CD14-positive monocyte (primary cell): ENCODE measurements around the gene STX2. TPM values are rescaled to one million over a fixed set of nuclear protein-coding genes. Genes with fewer than 3 reads are reported as not detected.
"Not testable (repeated sequence)": the region's sequence is repeated elsewhere in the genome, so short reads cannot be mapped to it uniquely, and the experiment has no call there.

Source experiments
- DNase-seq, 3 donors: peaks; one replicate each; pipeline ENCODE4 v3.0.0-alpha.2; 2011 to 2022
- H2AFZ ChIP-seq: 2 replicates; pipeline ENCODE4 v1.6.0; 2012; ENCODE audit warnings: mild to moderate bottlenecking, low read depth, low read length, inconsistent platforms; ENCODE audit not compliant: insufficient read depth, poor library complexity, severe bottlenecking
- H3K27ac ChIP-seq, 2 donors: 1 replicate in 1 of 2; 2 replicates in 1 of 2; pipeline ENCODE4 v1.5.1; 2012 to 2013; ENCODE audit warnings: low read length in 2 of 2, control low read depth in 1 of 2, inconsistent platforms in 1 of 2, low read depth in 1 of 2, mild to moderate bottlenecking in 1 of 2
- H3K27me3 ChIP-seq, 2 donors: one replicate each; pipeline versions ENCODE4 v1.6.0 to v1.6.1; 2011 to 2013; ENCODE audit warnings: low read length in 2 of 2; ENCODE audit not compliant: control insufficient read depth in 2 of 2, insufficient read depth in 2 of 2
- H3K36me3 ChIP-seq, 2 donors: replicated peaks in 1 of 2; 1 replicate in 1 of 2; 2 replicates in 1 of 2; pipeline versions ENCODE4 v1.5.1 to v1.6.1; 2012 to 2013; ENCODE audit warnings: low read length in 2 of 2, control low read depth in 1 of 2, inconsistent platforms in 1 of 2, mild to moderate bottlenecking in 1 of 2; ENCODE audit not compliant: insufficient read depth in 2 of 2, control insufficient read depth in 1 of 2
- H3K4me1 ChIP-seq, 2 donors: 1 replicate in 1 of 2; 2 replicates in 1 of 2; pipeline versions ENCODE4 v1.5.1 to v1.6.1; 2012 to 2013; ENCODE audit warnings: low read length in 2 of 2, control low read depth in 1 of 2, inconsistent platforms in 1 of 2, mild to moderate bottlenecking in 1 of 2, moderate library complexity in 1 of 2; ENCODE audit not compliant: insufficient read depth in 2 of 2, control insufficient read depth in 1 of 2
- H3K4me2 ChIP-seq: replicated peaks from 2 replicates; pipeline ENCODE3; 2012; ENCODE audit warnings: low read length, moderate library complexity, mild to moderate bottlenecking; ENCODE audit not compliant: poor library complexity, severe bottlenecking; ENCODE audit errors: extremely low read depth
- H3K4me3 ChIP-seq, 3 experiments: fragments of 200-600 bp in 1 of 3; sonication (generic) in 1 of 3; replicated peaks in 1 of 3; 1 replicate in 2 of 3; 2 replicates in 1 of 3; pipeline ENCODE4 v1.5.1; 2011 to 2013; ENCODE audit warnings: low read length in 3 of 3, mild to moderate bottlenecking in 3 of 3, control low read depth in 2 of 3, low read depth in 2 of 3, inconsistent platforms in 1 of 3, moderate library complexity in 1 of 3
- H3K79me2 ChIP-seq: 2 replicates; pipeline ENCODE4 v1.6.0; 2012; ENCODE audit warnings: mild to moderate bottlenecking, control low read depth, inconsistent platforms, low read length, moderate library complexity; ENCODE audit not compliant: insufficient read depth
- H3K9ac ChIP-seq: 2 replicates; pipeline ENCODE4 v1.6.0; 2017; ENCODE audit warnings: low read length, mild to moderate bottlenecking; ENCODE audit not compliant: insufficient read depth, poor library complexity, severe bottlenecking
- H3K9me3 ChIP-seq, 2 donors: replicated peaks in 1 of 2; 1 replicate in 1 of 2; 2 replicates in 1 of 2; pipeline versions ENCODE4 v1.5.1 to v1.6.1; 2012 to 2013; ENCODE audit warnings: low read length in 2 of 2, control low read depth in 1 of 2; ENCODE audit not compliant: control insufficient read depth in 1 of 2, insufficient read depth in 1 of 2
- H4K20me1 ChIP-seq: 2 replicates; pipeline ENCODE4 v1.6.0; 2012; ENCODE audit warnings: mild to moderate bottlenecking, low read length, control low read depth, moderate library complexity; ENCODE audit not compliant: insufficient read depth
- H3K27ac Mint-ChIP-seq, 7 donors: one replicate each; pipeline ENCODE4 v1.8.0; 2020; ENCODE audit warnings: mild to moderate bottlenecking in 7 of 7, mixed read lengths in 7 of 7, moderate library complexity in 6 of 7, inconsistent platforms in 2 of 7
- H3K27me3 Mint-ChIP-seq, 3 donors: one replicate each; pipeline ENCODE4 v1.8.0; 2021 to 2022; ENCODE audit warnings: low read depth in 3 of 3, mild to moderate bottlenecking in 3 of 3, mixed read lengths in 3 of 3, moderate library complexity in 3 of 3, inconsistent platforms in 1 of 3
- H3K36me3 Mint-ChIP-seq, 2 donors: one replicate each; pipeline ENCODE4 v1.8.0; 2020; ENCODE audit warnings: mixed read lengths in 2 of 2, inconsistent platforms in 1 of 2, mild to moderate bottlenecking in 1 of 2
- H3K4me1 Mint-ChIP-seq: one replicate; pipeline ENCODE4 v1.8.0; 2020; ENCODE audit warnings: mild to moderate bottlenecking, mixed read lengths
- H3K4me3 Mint-ChIP-seq, 2 donors: one replicate each; pipeline ENCODE4 v1.8.0; 2020; ENCODE audit warnings: mild to moderate bottlenecking in 2 of 2, mixed read lengths in 2 of 2, moderate library complexity in 1 of 2
- H3K9me3 Mint-ChIP-seq, 7 donors: one replicate each; pipeline ENCODE4 v1.8.0; 2020 to 2022; ENCODE audit warnings: mixed read lengths in 7 of 7, mild to moderate bottlenecking in 6 of 7, moderate library complexity in 6 of 7, inconsistent platforms in 2 of 7
- CTCF ChIP-seq: fragments of 200-600 bp; IDR thresholded peaks from one replicate; pipeline ENCODE4 v1.8.0; 2022; ENCODE audit warnings: antibody characterized with exemption, mild to moderate bottlenecking
- WGBS: methylation state at CpG from one replicate; pipeline ENCODE4 v1.1.5; 2013; ENCODE audit warnings: missing lambda C conversion rate; ENCODE audit not compliant: insufficient coverage; 5-methylcytosine and 5-hydroxymethylcytosine counted together
- intact Hi-C, 2 donors: fragments of 100-400 bp; cut with micrococcal nuclease; formaldehyde crosslinking; loops; one replicate each; pipeline versions ENCODE4 v1.15.0 to v1.15.1; 2023
- polyA plus RNA-seq, 3 donors: library from polyadenylated mRNA; depleted of rRNA in 1 of 3; unstranded in 2 of 3; stranded (reverse) in 1 of 3; fragments of 300-500 nt in 2 of 3; fragments of >200 nt in 1 of 3; fragmentation: Illumina TruSeq in 2 of 3; gene quantifications; 1 replicate in 2 of 3; 2 replicates in 1 of 3; pipeline ENCODE4 v1.2.3, GENCODE V29; 2012 to 2021

Gene STX2
- polyA plus RNA-seq, 3 donors, result 4.8 to 32.9 (median 7.6) TPM

GRCh38 chr12:130849561-130850417 is 10.7 kb upstream of the STX2 start:
- Histone ChIP-seq H3K27ac (no peak overlapping the region), H3K4me1 (no peaks in the 10 kb centered on the region), H2AFZ (no peak overlapping the region), H3K9me3 (no peaks in the 10 kb centered on the region), H3K27me3 (no peaks in the 10 kb centered on the region), H3K36me3 (no peaks in the 10 kb centered on the region), H4K20me1 (no peaks in the 10 kb centered on the region), H3K4me3 (no peak overlapping the region), H3K79me2 (no peaks in the 10 kb centered on the region), H3K4me2 (no peak overlapping the region), H3K9ac (no peak overlapping the region)
- Mint-ChIP-seq H3K4me1 (no peaks in the 10 kb centered on the region), H3K4me3 (no peak overlapping the region), H3K27me3 (peaks cover 4 to 27% (median 23%) of the 10 kb centered on the region in 3 donors), H3K27ac (no peak overlapping the region), H3K36me3 (no peaks in the 10 kb centered on the region), H3K9me3 (peaks cover 0 to 4% (median 0%) of the 10 kb centered on the region in 7 donors)
- WGBS, result 100% methylated on average over 4 of the region's 7 CpGs
- intact Hi-C loops, result no loop called here
- DNase-seq, result no peak
- no peak for TF ChIP-seq CTCF

- no CpG with 5 or more reads among the region's 1 CpG for WGBS
- intact Hi-C loops, H3K27ac ChIP-seq: not testable (repeated sequence)
Measured at GRCh38 chr12:130848785-130849305, 9.8 kb upstream of the STX2 start.

GRCh38 chr12:130848105-130848504 is 9.1 kb upstream of the STX2 start:
- intact Hi-C loops, H3K79me2 ChIP-seq, H3K9me3 Mint-ChIP-seq, H2AFZ ChIP-seq, H3K4me3 ChIP-seq, H3K27ac Mint-ChIP-seq, H3K4me3 Mint-ChIP-seq, H3K9me3 ChIP-seq, H3K9ac ChIP-seq, H4K20me1 ChIP-seq, H3K36me3 Mint-ChIP-seq, DNase-seq, H3K4me1 ChIP-seq, H3K27ac ChIP-seq, H3K4me2 ChIP-seq, H3K36me3 ChIP-seq, H3K4me1 Mint-ChIP-seq, H3K27me3 ChIP-seq: not testable (repeated sequence)
- no CpG with 5 or more reads among the region's 6 CpGs for WGBS
- peaks cover 0 to 17% (median 10%) of the 10 kb centered on the region in 3 donors for H3K27me3 Mint-ChIP-seq

More at GRCh38 chr12:130848785-130849305, 9.8 kb upstream of the STX2 start:
- H3K27me3 ChIP-seq, H2AFZ ChIP-seq, H4K20me1 ChIP-seq, H3K79me2 ChIP-seq, DNase-seq, H3K4me1 Mint-ChIP-seq, H3K9me3 ChIP-seq, H3K36me3 ChIP-seq, H3K4me2 ChIP-seq, H3K27ac Mint-ChIP-seq, H3K9ac ChIP-seq, H3K36me3 Mint-ChIP-seq, H3K4me1 ChIP-seq, H3K9me3 Mint-ChIP-seq, H3K4me3 Mint-ChIP-seq, H3K4me3 ChIP-seq: not testable (repeated sequence)
- H3K27me3 Mint-ChIP-seq, result peaks cover 4 to 22% (median 16%) of the 10 kb centered on the region in 3 donors
